Endodermal cell (in vitro differentiated cells): ENCODE results near the gene DEPP1. TPM values are rescaled to one million over a fixed set of nuclear protein-coding genes. Genes with fewer than 3 reads are reported as not detected.
A peak's percentile ranks its signal among the peaks of the same experiment; 100 is the strongest.

Experiments
- DNase-seq: peaks from one replicate; pipeline ENCODE4 v3.0.0-alpha.2; 2017
- H3K27ac ChIP-seq: 2 replicates; pipeline ENCODE4 v1.5.1; 2013; ENCODE audit warnings: mild to moderate bottlenecking, low read depth, low read length, moderate library complexity
- H3K27me3 ChIP-seq: 2 replicates; pipeline ENCODE4 v1.6.1; 2013; ENCODE audit warnings: mild to moderate bottlenecking, low read length, moderate library complexity; ENCODE audit not compliant: insufficient read depth, control insufficient read depth, poor library complexity, severe bottlenecking
- H3K36me3 ChIP-seq: 2 replicates; pipeline ENCODE4 v1.7.0; 2013; ENCODE audit warnings: mild to moderate bottlenecking, low read length, moderate library complexity; ENCODE audit not compliant: control insufficient read depth, insufficient read depth
- H3K4me1 ChIP-seq: one replicate; pipeline ENCODE4 v1.7.0; 2013; ENCODE audit warnings: low read length; ENCODE audit not compliant: control insufficient read depth, insufficient read depth
- H3K4me3 ChIP-seq: 2 replicates; pipeline ENCODE4 v1.5.1; 2013; ENCODE audit warnings: mild to moderate bottlenecking, low read length, moderate library complexity
- H3K9ac ChIP-seq: 2 replicates; pipeline ENCODE4 v1.6.1; 2013; ENCODE audit warnings: mild to moderate bottlenecking, low read length, moderate library complexity; ENCODE audit not compliant: poor library complexity, severe bottlenecking; ENCODE audit errors: extremely low read depth
- H3K9me3 ChIP-seq: 2 replicates; pipeline ENCODE4 v1.6.1; 2013; ENCODE audit warnings: mild to moderate bottlenecking, low read length, moderate library complexity; ENCODE audit not compliant: control insufficient read depth
- H3K27ac Mint-ChIP-seq: 2 replicates; pipeline ENCODE4 v1.8.0; 2020; ENCODE audit warnings: mixed read lengths
- H3K27me3 Mint-ChIP-seq: 2 replicates; pipeline ENCODE4 v1.8.0; 2021; ENCODE audit warnings: mild to moderate bottlenecking, mixed read lengths; ENCODE audit not compliant: insufficient read depth
- H3K36me3 Mint-ChIP-seq: 2 replicates; pipeline ENCODE4 v1.8.0; 2020; ENCODE audit warnings: low read depth, mixed read lengths
- H3K4me1 Mint-ChIP-seq: 2 replicates; pipeline ENCODE4 v1.8.0; 2020; ENCODE audit warnings: mixed read lengths
- H3K4me3 Mint-ChIP-seq: 2 replicates; pipeline ENCODE4 v1.8.0; 2020; ENCODE audit warnings: mild to moderate bottlenecking, moderate library complexity, mixed read lengths
- H3K9me3 Mint-ChIP-seq: 2 replicates; pipeline ENCODE4 v1.8.0; 2020; ENCODE audit warnings: mild to moderate bottlenecking, mixed read lengths
- WGBS, 2 experiments: methylation state at CpG; one replicate each; pipeline versions ENCODE4 v1.1.5 to v1.1.7; 2013; ENCODE audit warnings: missing lambda C conversion rate in 2 of 2, mixed read lengths in 1 of 2; ENCODE audit not compliant: insufficient coverage in 1 of 2, insufficient read length in 1 of 2; 5-methylcytosine and 5-hydroxymethylcytosine counted together
- total RNA-seq, 2 donors: library from RNA; stranded (reverse); fragmentation: NEBNext Ultra II Directional in 1 of 2; extraction: Animal tissue kit (Norgen Biotek cat#: 25700) in 1 of 2; gene quantifications; 2 replicates in 1 of 2; 3 replicates in 1 of 2; pipeline ENCODE4 v1.2.1, GENCODE V29; 2021
- TF ChIP-seq, protein P1 (sequence below): fragments of 200-600 bp; sonication (generic); conservative IDR thresholded peaks from 2 replicates; pipeline ENCODE4 v1.5.0; 2021; ENCODE audit warnings: antibody characterized with exemption, mild to moderate bottlenecking

The DEPP1 gene
- total RNA-seq, 2 donors from 2014 or later, result 1.3 to 2.6 TPM

DNA sequence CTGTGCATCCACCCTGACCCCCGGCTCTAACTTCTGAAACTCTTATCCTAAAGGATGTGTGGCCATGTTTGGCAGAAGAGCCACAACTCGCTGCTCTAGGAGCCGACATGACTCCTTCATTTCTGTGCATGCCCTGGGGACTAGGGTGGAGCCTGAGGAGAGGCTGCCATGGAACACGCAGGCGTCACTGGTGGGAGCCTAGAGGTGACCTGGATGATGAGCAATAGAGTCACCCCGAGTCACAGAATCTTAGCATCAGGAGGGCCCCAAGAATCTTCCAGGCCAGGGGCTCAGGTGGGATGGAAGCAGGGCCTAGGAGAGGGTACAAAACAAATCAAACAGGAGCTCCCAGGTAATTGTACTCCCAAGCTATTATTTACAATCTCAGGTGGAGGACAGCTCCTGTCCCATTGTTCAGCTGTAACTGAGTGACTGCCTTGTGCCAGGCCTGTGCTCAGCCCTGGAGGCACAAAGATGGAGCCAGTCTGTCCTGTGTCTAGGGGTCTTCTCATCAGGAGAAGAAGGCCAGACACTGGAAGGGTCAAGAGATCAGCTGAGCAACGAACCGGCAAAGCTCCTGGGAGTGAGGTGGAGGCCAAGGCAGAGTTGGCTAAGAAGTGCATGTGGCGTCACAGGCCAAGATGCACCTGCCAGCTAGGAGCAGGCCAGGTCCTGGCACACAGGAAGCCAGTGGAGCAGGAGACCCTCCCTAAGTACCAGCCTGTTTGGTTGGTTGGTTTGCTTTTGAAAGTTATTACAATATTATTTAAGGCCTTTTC, 16.3 kb upstream of the DEPP1 start:
- H3K4me1 ChIP-seq, result peaks cover under 1% of the 10 kb centered on the region
- H3K36me3 ChIP-seq, result no peaks in the 10 kb centered on the region
- Mint-ChIP-seq H3K4me1 (peaks cover 27% of the 10 kb centered on the region), H3K27me3 (peaks cover 4% of the 10 kb centered on the region), H3K27ac (no peak overlapping the region), H3K36me3 (no peaks in the 10 kb centered on the region), H3K4me3 (no peak overlapping the region), H3K9me3 (no peaks in the 10 kb centered on the region)
- no peaks in the 10 kb centered on the region for H3K27me3 ChIP-seq
- no peak overlapping the region for H3K9ac ChIP-seq
- no peaks in the 10 kb centered on the region for H3K9me3 ChIP-seq
- TF ChIP-seq, protein P1, sequence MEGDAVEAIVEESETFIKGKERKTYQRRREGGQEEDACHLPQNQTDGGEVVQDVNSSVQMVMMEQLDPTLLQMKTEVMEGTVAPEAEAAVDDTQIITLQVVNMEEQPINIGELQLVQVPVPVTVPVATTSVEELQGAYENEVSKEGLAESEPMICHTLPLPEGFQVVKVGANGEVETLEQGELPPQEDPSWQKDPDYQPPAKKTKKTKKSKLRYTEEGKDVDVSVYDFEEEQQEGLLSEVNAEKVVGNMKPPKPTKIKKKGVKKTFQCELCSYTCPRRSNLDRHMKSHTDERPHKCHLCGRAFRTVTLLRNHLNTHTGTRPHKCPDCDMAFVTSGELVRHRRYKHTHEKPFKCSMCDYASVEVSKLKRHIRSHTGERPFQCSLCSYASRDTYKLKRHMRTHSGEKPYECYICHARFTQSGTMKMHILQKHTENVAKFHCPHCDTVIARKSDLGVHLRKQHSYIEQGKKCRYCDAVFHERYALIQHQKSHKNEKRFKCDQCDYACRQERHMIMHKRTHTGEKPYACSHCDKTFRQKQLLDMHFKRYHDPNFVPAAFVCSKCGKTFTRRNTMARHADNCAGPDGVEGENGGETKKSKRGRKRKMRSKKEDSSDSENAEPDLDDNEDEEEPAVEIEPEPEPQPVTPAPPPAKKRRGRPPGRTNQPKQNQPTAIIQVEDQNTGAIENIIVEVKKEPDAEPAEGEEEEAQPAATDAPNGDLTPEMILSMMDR, result no peak
- DNase-seq, result no peak
- no peak overlapping the region for H3K4me3 ChIP-seq
- no peak overlapping the region for H3K27ac ChIP-seq
- WGBS, 2 experiments, result 92 to 93% methylated on average over 7 to 9 of the region's 9 CpGs

DNA sequence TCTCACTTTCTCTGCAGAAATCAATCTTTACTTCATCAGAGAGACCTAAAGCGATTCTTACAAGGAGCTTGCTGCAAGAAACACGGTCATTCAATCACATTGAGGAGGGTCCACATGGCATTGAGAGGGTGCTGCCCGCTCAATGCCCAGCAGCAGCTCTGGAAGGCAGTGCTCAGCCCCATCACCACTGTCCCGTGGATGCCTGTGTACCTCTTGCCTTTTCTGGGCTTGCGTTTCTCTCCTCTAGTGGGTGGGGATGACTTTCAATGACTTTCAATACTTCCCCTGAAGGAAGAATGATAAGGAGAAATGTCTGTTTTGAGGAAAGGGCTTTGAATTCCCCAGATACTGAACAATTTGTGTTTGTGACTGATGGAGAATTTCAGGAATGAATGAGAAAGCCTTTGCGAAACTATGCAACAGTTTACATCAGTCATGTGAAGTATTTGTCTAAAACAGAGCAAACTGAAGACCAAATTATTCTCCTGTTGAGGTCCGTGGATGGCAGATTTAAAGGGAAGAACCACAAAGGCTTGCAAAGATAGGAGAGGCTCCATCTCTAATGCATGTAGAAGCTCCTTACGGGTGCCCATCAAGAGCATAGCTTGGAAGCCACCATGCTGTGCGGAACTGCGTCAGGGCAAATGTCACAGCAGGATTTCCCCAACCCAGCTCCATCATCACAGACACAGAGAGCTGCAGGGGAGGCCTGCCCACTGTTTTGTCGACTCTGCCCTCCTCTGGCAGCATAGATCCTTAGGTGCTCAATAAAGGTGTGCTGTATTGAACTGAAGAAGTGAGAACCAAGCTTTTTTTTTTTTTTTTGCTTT, 15.5 kb upstream of the DEPP1 start:
- peak; percentile 58 for DNase-seq
- Histone ChIP-seq H3K27me3 (no peaks in the 10 kb centered on the region), H3K9ac (no peak overlapping the region), H3K4me3 (no peak overlapping the region), H3K27ac (no peak overlapping the region), H3K4me1 (peaks cover 4% of the 10 kb centered on the region), H3K9me3 (no peaks in the 10 kb centered on the region), H3K36me3 (no peaks in the 10 kb centered on the region)
- peaks cover 27% of the 10 kb centered on the region for H3K4me1 Mint-ChIP-seq
- no peak overlapping the region for H3K27ac Mint-ChIP-seq
- peaks cover 4% of the 10 kb centered on the region for H3K27me3 Mint-ChIP-seq
- H3K9me3 Mint-ChIP-seq, result no peaks in the 10 kb centered on the region
- no peaks in the 10 kb centered on the region for H3K36me3 Mint-ChIP-seq
- 70 to 75% methylated on average over 8 to 11 of the region's 11 CpGs for WGBS, 2 experiments
- TF ChIP-seq, protein P1, result no peak
- H3K4me3 Mint-ChIP-seq, result no peak overlapping the region

DNA sequence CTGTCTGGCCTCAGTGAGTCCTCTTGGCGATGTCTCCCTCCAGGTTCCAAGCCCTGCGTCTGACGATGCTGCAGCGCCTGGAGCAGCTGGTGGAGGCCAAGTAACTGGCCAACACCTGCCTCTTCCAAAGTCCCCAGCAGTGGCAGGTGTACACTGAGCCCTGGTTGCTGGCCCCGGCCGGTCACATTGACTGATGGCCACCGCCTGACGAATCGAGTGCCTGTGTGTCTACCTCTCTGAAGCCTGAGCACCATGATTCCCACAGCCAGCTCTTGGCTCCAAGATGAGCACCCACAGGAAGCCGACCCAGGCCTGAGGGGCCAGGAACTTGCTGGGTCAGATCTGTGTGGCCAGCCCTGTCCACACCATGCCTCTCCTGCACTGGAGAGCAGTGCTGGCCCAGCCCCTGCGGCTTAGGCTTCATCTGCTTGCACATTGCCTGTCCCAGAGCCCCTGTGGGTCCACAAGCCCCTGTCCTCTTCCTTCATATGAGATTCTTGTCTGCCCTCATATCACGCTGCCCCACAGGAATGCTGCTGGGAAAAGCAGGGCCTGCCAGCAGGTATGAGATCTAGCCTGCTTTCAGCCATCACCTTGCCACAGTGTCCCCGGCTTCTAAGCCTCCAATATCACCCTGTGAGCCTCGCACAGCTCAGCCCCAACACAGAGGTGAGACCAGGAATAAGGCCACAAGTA, 14.8 kb upstream of the DEPP1 start:
- no peaks in the 10 kb centered on the region for H3K9me3 Mint-ChIP-seq
- 93 to 94% methylated on average over 5 to 14 of the region's 14 CpGs for WGBS, 2 experiments
- Histone ChIP-seq H3K4me1 (peaks cover 4% of the 10 kb centered on the region), H3K9me3 (no peaks in the 10 kb centered on the region), H3K9ac (no peak overlapping the region), H3K27me3 (no peaks in the 10 kb centered on the region), H3K4me3 (no peak overlapping the region), H3K36me3 (no peaks in the 10 kb centered on the region), H3K27ac (no peak overlapping the region)
- TF ChIP-seq, protein P1, result no peak
- peak; percentile 36 for DNase-seq
- no peak overlapping the region for H3K27ac Mint-ChIP-seq
- H3K4me1 Mint-ChIP-seq, result peaks cover 32% of the 10 kb centered on the region
- H3K4me3 Mint-ChIP-seq, result no peak overlapping the region
- no peaks in the 10 kb centered on the region for H3K36me3 Mint-ChIP-seq
- H3K27me3 Mint-ChIP-seq, result peaks cover 8% of the 10 kb centered on the region
